CD4-positive, alpha-beta T cell treated with Interferon alpha-2 for 1 hour (primary cell): ENCODE measurements around the gene NLGN1.

Experiments used
- DNase-seq, 2 donors: peaks; one replicate each; pipeline ENCODE4 v3.0.0-alpha.2; 2020 to 2022

Gene NLGN1

DNA sequence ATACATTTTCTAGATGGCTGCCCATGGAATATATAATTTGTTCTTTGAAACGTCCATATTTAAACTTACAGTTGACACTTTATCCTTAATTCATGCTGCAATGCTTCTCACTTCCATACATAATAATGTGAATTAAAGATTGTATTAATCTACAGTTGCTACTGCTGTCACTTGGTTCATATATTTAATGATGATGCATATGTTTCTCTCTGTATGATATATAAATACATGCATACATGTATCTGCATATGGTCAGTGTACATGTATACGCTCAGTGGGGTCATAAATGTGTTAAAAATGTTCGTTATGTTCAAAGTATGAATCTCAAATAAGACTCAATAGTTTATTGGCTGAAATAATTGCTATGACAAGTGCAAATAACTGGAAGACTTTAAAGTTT is 382.5 kb downstream of the NLGN1 start:
- DNase-seq: no peak

DNA sequence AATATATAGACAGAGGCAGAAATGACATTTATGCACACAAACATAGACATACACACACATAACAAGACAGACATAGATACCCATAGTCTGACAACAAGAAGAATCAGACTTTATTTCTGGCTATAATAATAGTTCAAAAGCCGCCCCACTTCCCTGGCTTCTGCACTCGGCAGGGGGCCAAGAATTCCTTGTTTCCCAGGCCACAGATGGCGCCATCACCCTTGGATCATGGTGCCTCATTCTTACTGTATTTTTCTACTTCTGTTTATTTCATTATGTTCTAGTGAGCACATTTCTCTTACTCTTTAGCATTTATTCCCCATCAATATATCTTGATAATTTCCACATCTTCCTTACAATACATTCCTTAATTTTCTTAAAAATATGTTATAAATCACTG is 387.5 kb downstream of the NLGN1 start:
- no peak for DNase-seq

DNA sequence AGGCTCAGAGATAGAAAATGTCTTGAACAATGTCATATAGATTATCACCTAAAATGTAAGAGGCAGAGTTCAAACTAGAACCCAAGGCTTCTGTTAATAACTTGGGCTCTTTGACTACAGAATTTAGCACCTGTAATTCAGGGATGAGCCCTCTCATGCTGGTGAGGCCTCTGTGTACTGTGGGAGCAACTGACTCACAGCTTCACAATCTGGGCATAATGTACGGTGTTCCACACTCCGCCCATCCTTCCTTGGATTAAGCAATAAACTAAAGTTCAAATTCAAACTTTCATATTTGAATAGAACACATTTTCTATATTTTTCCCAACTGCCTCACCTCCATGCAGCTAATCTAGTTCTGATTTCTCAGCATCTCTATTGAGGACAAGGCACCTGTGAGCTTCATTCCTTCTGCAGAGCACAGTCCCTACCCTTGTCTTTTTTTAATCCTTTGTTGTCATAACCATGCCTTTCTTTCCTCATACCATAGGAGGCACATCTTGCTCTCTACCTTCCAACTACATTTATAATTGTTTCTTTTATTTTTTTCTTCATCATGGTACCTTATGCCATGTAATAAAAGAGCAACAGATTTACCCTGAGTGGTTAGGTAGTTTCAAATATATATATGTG is 392.1 kb downstream of the NLGN1 start:
- DNase-seq: no peak

DNA sequence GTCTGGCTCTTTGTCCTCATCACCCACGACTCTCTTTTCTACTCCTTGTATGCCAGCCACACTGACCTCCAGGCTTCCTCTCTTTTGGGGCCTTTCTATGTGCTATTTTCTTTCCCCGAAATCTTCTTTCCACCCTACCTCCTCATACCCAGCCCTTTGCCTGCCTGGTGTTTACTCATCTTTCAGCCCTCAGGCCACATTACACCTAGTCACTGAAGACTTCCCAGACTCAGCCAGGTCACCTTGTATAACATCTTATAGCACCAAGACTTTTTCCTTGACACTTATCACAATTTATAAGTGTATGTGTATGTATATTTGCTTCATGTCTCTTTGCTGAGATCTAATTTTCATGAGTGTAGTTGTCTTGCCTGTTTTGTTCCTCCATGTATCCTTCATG is 396.4 kb downstream of the NLGN1 start:
- no peak for DNase-seq

DNA sequence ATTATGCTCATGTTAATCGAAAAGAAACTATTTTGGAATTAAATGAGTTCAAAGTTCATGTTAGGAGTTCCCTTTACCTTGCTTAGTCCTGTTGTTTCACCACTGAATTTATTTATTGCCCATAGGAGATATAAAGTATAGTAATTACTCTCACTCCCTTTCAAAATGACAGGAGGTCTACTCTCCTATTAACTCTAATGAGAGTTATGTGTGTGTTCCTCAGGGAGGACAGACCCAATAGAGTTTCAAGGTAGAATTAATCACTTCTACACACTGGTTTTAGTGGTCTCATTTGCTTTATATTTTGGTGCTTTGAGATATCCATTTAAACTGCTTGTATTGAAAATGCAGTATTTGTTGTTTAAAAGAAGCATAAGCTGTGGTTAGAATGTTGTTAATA is 398.9 kb downstream of the NLGN1 start:
- no peak for DNase-seq

- no peak for DNase-seq
Measured at GRCh38 chr3:173796890-173797289, 399.3 kb downstream of the NLGN1 start.

GRCh38 chr3:173799060-173799816 is 401.7 kb downstream of the NLGN1 start:
- DNase-seq: no peak

GRCh38 chr3:173800154-173800553 is 402.6 kb downstream of the NLGN1 start:
- DNase-seq: no peak

GRCh38 chr3:173814809-173815208 is 417.3 kb downstream of the NLGN1 start:
- DNase-seq: no peak

DNA sequence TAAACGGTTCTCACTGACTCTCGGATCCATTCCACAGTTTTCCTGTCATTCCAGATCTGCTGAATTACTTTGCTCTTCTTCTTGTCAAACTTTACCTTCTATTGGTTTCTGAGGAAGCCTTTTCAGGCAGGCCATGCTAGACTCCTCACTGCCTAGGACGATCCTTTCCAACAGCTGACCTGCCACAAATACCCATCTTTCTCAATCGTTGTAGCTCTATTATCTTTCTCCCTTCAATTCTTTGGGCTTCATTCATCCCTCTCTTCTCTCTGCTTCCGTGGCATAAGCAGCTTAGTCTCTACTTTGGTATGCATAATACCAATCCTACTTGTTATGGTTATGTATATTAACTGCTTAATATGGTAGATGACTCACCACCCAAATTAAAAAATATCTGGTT is 421.8 kb downstream of the NLGN1 start:
- DNase-seq: no peak

GRCh38 chr3:173823911-173824460 is 426.4 kb downstream of the NLGN1 start:
- DNase-seq: no peak

GRCh38 chr3:173825730-173826129 is 428.2 kb downstream of the NLGN1 start:
- DNase-seq: no peak

DNA sequence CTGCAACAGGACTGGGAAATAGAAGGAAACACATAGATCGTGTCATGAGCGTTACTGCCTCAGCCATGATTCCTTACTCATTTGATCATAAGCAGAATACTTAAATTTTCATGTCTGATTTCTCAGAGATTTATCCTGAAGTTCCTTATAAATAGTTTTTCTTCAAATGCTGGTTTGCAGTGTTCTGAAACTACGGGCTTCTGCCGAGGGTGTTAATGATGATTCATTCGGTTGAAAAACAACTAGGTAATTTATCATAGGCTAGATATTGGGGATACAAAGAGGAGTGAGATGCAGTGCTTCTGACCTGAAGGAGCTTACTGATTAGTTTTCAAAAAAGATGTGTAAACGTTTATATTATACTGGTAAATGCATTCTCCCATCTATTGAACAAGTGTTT is 428.9 kb downstream of the NLGN1 start:
- DNase-seq: no peak

DNA sequence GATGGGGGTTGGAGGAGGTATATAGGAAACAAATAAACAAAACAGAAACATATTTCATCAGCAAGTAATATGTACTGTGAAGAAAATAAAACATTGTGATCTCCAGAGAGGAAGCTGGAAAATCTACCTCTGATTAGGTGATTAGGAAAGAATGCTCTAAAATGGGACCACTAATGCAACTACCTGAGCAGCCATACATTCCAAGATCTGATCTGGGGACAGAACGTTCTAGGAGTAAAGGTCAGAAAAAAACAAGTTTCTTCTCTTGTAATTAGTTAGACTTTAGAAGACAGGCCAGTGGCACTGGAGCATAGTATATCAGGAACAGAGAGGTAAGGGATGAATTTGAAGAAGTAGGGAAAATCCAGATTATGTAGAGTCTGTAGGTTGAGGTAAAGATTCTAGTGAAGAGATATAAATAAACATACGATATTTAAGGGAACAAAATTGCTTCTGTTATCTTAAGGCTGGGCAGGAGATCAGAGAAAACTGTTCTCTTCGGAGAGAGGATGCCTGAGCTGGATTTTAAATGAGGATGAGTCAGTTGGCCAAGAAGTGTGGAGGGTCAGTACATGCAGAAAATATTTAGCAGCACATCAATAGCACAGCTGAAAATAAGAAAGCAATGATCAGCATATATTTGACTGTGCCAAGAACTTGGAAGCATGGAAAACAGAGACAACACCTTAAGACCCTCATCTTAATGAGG is 429.5 kb downstream of the NLGN1 start:
- no peak for DNase-seq

- no peak for DNase-seq
Measured at GRCh38 chr3:173838644-173839043, 441.1 kb downstream of the NLGN1 start.

GRCh38 chr3:173839859-173840258 is 442.3 kb downstream of the NLGN1 start:
- no peak for DNase-seq

DNA sequence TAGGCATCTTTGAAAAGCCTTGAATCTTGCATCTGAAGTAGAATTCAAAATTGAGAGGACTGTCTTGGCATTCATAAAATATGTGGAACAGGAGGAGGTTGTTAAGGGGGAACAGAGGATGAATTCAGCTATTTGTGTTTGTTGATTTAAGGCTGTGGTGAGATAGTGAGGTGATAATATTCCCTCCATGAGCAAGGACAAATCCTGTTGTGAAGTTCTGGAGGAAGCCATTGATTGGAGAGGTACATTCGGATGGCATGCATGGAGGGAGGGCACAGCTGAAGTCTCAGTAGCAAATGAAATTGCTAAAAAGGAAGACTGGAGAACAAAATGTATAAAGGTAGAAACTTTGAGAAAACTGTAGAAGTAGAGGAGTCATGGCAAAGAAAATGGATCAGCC is 443.8 kb downstream of the NLGN1 start:
- no peak for DNase-seq

DNA sequence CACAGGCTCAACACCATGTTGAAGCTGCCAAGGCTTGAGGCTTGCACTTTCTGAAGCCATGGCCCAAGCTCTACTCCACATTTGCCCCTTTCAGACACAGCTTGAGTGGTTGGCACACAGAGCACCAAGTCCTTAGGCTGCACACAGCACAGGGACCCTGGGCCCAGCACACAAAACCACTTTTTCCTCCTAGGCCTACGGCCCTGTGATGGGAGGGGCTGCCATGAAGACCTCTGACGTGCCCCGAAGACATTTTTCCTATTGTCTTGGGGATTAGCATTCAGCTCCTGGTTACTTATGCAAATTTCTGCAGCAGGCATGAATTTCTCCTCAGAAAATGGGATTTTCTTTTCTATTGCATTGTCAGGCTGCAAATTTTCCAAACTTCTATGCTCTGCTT is 445.5 kb downstream of the NLGN1 start:
- no peak for DNase-seq

- DNase-seq: no peak
Measured at GRCh38 chr3:173846584-173846983, 449.0 kb downstream of the NLGN1 start.

DNA sequence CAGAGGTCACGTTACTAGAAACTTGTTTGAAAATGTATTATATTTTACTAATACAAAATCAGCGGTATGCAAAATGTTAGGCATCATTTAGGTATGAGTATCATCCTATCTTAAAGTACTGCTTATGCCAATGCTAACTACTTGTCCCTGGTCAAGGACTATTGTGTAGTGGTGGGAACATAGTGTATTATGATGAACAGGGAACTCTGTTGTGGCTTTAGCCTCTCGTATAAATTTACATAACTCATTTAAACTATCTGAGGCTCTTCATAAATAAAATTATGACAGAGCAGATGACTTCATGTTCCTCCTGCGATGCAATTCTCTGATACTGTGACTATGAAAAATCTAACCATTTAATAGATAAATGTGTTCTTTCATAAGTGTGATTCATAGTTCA is 451.9 kb downstream of the NLGN1 start:
- no peak for DNase-seq

DNA sequence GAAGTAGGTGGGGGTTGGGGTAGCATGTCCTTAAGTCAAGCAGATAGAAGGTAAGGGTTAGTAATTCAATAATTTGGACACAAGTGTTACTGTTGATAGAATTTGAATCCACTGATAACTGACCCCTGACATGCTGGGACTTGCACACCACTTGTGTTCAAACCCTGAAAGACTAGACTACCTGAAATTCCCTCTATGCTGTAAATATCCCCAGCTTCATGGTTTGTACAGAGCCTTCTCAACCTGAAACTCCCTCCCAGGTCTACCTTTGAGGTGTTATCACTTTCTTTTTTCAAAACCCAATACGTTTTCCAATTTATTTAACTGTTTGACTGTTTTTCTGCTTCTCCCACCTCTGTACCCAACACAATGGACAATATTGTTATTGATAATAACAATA is 459.6 kb downstream of the NLGN1 start:
- no peak for DNase-seq

- no peak for DNase-seq
Measured at GRCh38 chr3:173862701-173863100, 465.2 kb downstream of the NLGN1 start.

DNA sequence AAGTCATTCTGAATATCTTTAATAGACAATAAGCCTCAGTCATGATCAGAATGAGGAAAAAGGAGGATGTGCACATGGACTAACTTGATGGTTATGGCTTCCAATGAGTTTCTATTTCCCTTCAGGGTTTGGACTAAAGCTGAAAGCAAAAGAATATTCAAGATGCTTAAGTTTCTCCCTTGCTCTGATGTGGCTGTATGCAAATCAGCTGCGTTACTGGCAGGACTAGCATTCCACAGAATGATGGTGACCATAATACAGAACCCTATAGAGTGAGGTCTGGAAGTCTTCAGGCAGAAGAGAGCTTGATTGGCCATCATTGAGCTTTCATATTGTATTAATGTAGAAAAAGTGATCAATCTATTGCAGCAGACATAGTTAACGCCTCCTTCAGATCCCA is 466.0 kb downstream of the NLGN1 start:
- no peak for DNase-seq
